Measurements from ENCODE around the gene VSTM2B.

The VSTM2B gene

DNA sequence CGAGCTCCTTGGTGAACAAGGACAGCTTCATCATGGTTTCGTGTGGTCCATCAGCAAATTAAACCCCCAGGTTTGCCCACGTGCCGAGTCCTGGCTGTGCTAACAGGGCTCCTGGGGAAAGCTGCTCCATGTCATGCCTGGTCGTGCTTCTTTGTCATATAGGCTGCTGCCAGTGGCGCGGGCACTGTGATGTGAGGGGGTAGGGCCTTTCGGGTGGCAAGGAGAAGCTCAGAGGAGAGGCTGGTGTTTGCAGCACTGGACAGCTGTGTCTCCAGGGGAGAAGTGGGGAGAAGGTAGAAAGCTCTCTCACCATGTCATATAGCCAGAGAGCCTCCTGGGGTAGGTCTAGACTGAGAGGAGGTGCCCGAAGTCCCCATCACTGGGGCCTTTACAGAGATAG is 13.3 kb downstream of the VSTM2B start:
- TF ChIP-seq, protein P1, sequence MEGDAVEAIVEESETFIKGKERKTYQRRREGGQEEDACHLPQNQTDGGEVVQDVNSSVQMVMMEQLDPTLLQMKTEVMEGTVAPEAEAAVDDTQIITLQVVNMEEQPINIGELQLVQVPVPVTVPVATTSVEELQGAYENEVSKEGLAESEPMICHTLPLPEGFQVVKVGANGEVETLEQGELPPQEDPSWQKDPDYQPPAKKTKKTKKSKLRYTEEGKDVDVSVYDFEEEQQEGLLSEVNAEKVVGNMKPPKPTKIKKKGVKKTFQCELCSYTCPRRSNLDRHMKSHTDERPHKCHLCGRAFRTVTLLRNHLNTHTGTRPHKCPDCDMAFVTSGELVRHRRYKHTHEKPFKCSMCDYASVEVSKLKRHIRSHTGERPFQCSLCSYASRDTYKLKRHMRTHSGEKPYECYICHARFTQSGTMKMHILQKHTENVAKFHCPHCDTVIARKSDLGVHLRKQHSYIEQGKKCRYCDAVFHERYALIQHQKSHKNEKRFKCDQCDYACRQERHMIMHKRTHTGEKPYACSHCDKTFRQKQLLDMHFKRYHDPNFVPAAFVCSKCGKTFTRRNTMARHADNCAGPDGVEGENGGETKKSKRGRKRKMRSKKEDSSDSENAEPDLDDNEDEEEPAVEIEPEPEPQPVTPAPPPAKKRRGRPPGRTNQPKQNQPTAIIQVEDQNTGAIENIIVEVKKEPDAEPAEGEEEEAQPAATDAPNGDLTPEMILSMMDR (IDR thresholded peaks at IDR 0.05; ENCODE audit: low read depth, low read length), result no peak
- no peak for DNase-seq (ENCODE audit: extremely low read depth, low read depth)

DNA sequence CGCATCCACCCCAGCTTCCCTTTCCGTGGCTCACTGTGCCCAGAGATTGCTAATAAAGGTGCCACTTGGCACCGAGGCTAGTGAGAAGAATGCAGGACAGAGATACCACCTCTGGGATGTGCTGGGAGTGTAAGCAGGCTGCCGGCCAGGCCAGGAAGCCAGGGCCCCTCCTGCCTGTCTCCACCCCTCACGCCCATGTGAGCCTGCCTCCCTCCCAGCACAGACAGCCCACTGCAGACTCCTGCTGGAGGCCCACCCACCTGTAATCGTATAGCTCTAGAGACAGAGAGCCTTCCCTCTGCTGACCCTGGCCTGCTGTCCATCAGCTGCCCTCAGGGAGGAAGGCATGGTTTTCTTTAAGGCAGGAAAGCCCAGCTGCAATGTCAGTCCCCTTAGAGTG is 13.9 kb downstream of the VSTM2B start:
- DNase-seq (ENCODE audit: extremely low read depth, low read depth), result no peak
- TF ChIP-seq, protein P1 (IDR thresholded peaks at IDR 0.05; ENCODE audit: low read depth, low read length), result no peak

DNA sequence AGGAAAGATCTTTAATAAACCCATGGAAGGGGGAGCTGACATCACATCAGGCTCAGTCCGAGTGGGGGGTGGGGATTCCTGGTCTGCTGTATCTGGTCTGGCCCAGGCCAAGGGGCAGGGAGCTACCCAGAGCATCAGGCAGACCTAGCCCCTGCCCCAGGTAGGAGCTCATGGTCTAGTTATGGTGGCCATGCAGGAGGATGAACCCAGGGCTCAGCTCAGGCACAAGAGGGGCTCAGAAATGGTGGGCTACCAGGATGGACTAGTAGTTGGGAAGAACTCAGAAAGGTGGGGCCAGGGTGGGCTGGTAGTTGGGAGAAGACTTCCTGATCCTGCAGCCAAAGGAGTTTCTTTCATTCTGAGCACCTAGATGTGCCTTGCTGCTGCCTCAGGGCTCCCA is 14.3 kb downstream of the VSTM2B start:
- TF ChIP-seq, protein P1 (IDR thresholded peaks at IDR 0.05; ENCODE audit: low read depth, low read length), result no peak
- no peak for DNase-seq (ENCODE audit: extremely low read depth, low read depth)

DNA sequence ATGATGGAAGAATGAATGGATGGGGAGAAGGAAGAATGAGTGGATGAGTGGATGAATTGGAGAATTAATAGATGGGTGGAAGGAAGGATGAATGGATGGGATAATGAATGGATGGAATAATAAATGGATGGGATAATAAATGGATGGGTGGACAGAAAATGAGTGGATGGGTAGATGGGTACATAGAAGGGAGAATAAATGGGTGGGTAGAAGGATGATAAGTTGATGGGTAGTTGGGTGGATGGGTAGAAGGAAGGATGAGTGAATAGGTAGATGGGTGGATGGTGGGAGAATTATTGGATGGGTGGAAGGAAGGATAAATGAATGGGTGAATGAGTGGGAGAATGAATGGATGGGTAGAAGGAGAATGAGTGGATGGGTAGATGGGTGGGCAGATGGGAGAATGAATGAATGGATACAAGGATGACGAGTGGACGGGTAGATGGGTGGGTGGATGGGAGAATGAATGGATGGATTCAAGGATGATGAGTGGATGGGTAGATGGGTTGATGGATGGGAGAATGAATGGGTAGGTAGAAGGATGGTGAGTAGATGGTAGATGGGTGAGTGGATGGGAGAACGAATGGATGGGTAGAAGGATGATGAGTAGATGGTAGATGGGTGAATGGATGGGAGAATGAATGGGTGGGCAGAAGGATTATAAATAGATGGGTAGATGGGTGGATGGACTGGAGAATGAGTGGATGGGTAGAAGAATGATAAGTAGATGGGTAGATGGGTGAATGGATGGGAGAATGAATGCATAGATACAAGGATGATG is 15.9 kb downstream of the VSTM2B start:
- no peak for DNase-seq (ENCODE audit: extremely low read depth, low read depth)
- TF ChIP-seq, protein P1 (IDR thresholded peaks at IDR 0.05; ENCODE audit: low read depth, low read length), result no peak

DNA sequence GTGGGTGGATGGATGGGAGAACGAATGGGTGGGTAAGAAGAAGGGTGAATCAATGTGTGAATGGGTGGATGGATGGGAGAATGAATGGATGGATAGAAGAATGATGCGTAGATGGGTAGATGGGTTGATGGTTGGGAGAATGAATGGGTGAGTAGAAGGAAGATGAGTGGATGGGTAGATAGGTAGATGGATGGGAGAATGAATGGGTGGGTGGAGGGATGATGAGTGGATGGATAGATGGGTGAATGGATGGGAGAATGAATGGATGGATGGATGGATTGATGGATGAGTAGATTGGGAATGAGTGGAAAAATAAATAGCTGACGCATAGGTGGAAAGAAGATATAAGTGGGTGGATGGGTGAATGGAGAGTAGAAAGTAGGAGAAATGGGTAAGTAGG is 16.5 kb downstream of the VSTM2B start:
- TF ChIP-seq, protein P1 (IDR thresholded peaks at IDR 0.05; ENCODE audit: low read depth, low read length), result no peak

DNA sequence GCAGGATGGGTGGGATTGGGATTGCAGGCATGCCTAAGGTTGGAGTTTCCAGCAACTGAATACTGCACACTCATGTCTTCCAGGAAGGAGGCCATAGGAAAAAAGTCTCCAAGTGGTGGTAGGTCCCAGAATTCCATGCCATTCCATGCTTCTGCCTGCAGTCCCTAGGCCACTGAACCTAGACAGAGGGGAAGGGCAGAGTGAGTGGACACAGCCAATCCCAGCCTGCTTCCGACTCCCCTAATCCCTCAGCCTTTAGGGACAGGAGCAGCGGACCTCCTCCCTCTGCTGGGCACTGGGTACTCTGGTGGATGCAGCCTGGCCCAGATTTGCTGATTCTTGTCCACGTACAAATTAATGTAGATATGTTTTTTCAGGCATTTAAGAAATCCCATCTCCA is 17.0 kb downstream of the VSTM2B start:
- TF ChIP-seq, protein P1 (IDR thresholded peaks at IDR 0.05; ENCODE audit: low read depth, low read length), result no peak
- DNase-seq (ENCODE audit: extremely low read depth, low read depth), result no peak

More for the DNA sequence above, 16.5 kb downstream of the VSTM2B start:
- DNase-seq (ENCODE audit: extremely low read depth, low read depth), result no peak

DNA sequence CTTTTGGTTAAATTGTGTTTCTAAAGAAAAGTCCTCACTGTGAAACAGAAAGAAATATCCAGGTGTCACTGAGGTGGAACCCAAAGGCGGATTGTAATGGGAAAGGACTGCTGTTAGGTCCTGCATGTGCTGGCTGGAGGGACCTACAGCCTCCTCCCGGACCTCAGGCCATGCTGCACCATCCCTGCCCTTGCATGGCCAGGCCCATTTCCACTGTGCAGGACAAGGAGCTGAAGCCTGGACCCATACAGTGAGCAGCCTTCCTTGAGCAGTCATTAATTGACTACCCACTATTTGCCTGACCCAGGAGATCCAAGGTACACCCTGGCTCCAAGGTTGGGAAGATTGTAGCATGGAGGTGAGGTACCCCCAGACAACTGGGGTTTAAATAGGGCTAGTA is 17.6 kb downstream of the VSTM2B start:
- DNase-seq (ENCODE audit: extremely low read depth, low read depth), result no peak

More for the DNA sequence above, 17.6 kb downstream of the VSTM2B start:
- TF ChIP-seq, protein P1 (IDR thresholded peaks at IDR 0.05; ENCODE audit: low read depth, low read length), result no peak

All from AG09319 (cell line).